OCI-LY7 (cell line): ENCODE data around the gene PCSK7. TPM values are rescaled to one million over a fixed set of nuclear protein-coding genes. Genes with fewer than 3 reads are reported as not detected.

ENCODE experiments used
- Bru-seq: library from RNA; stranded (reverse); fragments of 400-500 nt; gene quantifications from one replicate; lab custom pipeline; 2021; lab: Mats Ljungman, UMichigan
- BruChase-seq, 2 experiments: library from RNA; stranded (reverse); fragments of 400-500 nt; gene quantifications; one replicate each; lab custom pipeline; 2021; lab: Mats Ljungman, UMichigan
- BruUV-seq: library from RNA; stranded (reverse); fragments of 400-500 nt; replicated peaks from 2 replicates; lab custom pipeline; 2021; lab: Mats Ljungman, UMichigan
- CTCF ChIA-PET: fragments of 300-600 bp; sonication (Branson Sonifier 250); formaldehyde crosslinking; loops from one replicate; lab custom pipeline; 2022; ENCODE audit warnings: antibody characterized with exemption; ENCODE audit not compliant: unreplicated experiment; lab: Charles Lee
- POLR2A ChIA-PET: fragments of 300-600 bp; sonication (Branson Sonifier 250); formaldehyde crosslinking; loops from one replicate; lab custom pipeline; 2022; ENCODE audit warnings: antibody characterized with exemption; lab: Charles Lee
- DNase-seq: peaks from one replicate; pipeline ENCODE4 v3.0.0-alpha.2; 2015; ENCODE audit warnings: low spot score
- H2AFZ ChIP-seq: fragments of 200-600 bp; sonication (generic), shearing (Covaris generic); 2 replicates; pipeline ENCODE4 v1.6.1; 2014; ENCODE audit warnings: mild to moderate bottlenecking, antibody characterized with exemption, low read length, moderate library complexity
- H3K27ac ChIP-seq: fragments of 200-600 bp; sonication (generic); 2 replicates; pipeline ENCODE4 v1.5.1; 2014; ENCODE audit warnings: mixed run types, low read depth, mild to moderate bottlenecking, moderate library complexity, low read length, inconsistent platforms; ENCODE audit not compliant: poor library complexity, severe bottlenecking
- H3K36me3 ChIP-seq: fragments of 200-600 bp; sonication (generic); 2 replicates; pipeline ENCODE4 v1.6.1; 2014; ENCODE audit warnings: mild to moderate bottlenecking, antibody characterized with exemption, low read length, moderate library complexity, mixed read lengths; ENCODE audit not compliant: insufficient read depth
- H3K4me1 ChIP-seq: fragments of 200-600 bp; sonication (generic); 2 replicates; pipeline ENCODE4 v1.5.1; 2014; ENCODE audit warnings: mild to moderate bottlenecking, low read length; ENCODE audit not compliant: insufficient read depth, poor library complexity, severe bottlenecking
- H3K4me2 ChIP-seq: fragments of 200-600 bp; sonication (generic); 2 replicates; pipeline ENCODE4 v1.6.1; 2014; ENCODE audit warnings: mild to moderate bottlenecking, low read length
- H3K4me3 ChIP-seq: fragments of 200-600 bp; sonication (generic); 2 replicates; pipeline ENCODE4 v1.5.1; 2014; ENCODE audit warnings: mild to moderate bottlenecking, low read depth, low read length; ENCODE audit not compliant: poor library complexity, severe bottlenecking
- H3K79me2 ChIP-seq: fragments of 200-600 bp; sonication (generic); 2 replicates; pipeline ENCODE4 v1.6.1; 2016; ENCODE audit warnings: low read depth, mild to moderate bottlenecking, low read length, moderate library complexity, mixed read lengths; ENCODE audit not compliant: insufficient read depth
- H3K9me2 ChIP-seq: fragments of 200-600 bp; sonication (generic); 2 replicates; pipeline ENCODE4 v1.6.1; 2016; ENCODE audit warnings: mild to moderate bottlenecking, low read length, mixed read lengths; ENCODE audit not compliant: insufficient read depth
- H3K9me3 ChIP-seq: fragments of 200-600 bp; sonication (generic); 2 replicates; pipeline ENCODE4 v1.6.1; 2014; ENCODE audit warnings: mild to moderate bottlenecking, mixed run types, low read length, mixed read lengths
- H4K20me1 ChIP-seq: fragments of 200-600 bp; sonication (generic); 2 replicates; pipeline ENCODE4 v1.6.1; 2014; ENCODE audit warnings: mild to moderate bottlenecking, antibody characterized with exemption, low read length, moderate library complexity, mixed read lengths; ENCODE audit not compliant: insufficient read depth
- CTCF ChIP-seq: fragments of 200-600 bp; sonication (generic); conservative IDR thresholded peaks from 2 replicates; pipeline ENCODE4 v1.5.1; 2014; ENCODE audit warnings: mild to moderate bottlenecking, antibody characterized with exemption, low read length, moderate library complexity, mixed read lengths
- EZH2phosphoT487 ChIP-seq: fragments of 200-600 bp; sonication (generic); IDR thresholded peaks from 2 replicates; pipeline ENCODE4 v1.6.1; 2018; ENCODE audit warnings: low read depth, borderline replicate concordance, mild to moderate bottlenecking, mixed run types, antibody characterized with exemption, low read length, moderate library complexity, mixed read lengths
- intact Hi-C: fragments of 100-400 bp; cut with micrococcal nuclease; formaldehyde crosslinking; loops from one replicate; pipeline ENCODE4 v1.10.0; 2022; ENCODE audit not compliant: unreplicated experiment
- long read RNA-seq: library from polyadenylated mRNA; stranded (forward); transcript quantifications from one replicate; pipeline ENCODE4 v2.0.0, GENCODE V29; 2022
- total RNA-seq, 2 experiments: library from RNA; depleted of rRNA in 1 of 2; stranded (reverse); fragments of >200 nt in 1 of 2; shearing (Covaris generic) in 1 of 2; gene quantifications; 2 replicates each; pipeline ENCODE4 v1.2.3, GENCODE V29; 2014 to 2022

The PCSK7 gene
- total RNA-seq (2014; rRNA removed; shearing (Covaris generic)) (44.1 and 45.4 TPM in 2 replicates), total RNA-seq (2022) (91.2 and 104 TPM in 2 replicates), Bru-seq, nascent RNA (percentile 79 among the genes with signal in this experiment), BruChase-seq, experiment 1, labeled RNA remaining after a 6-hour chase (percentile 89 among the genes with signal in this experiment), BruChase-seq, experiment 2, labeled RNA remaining after a 2-hour chase (percentile 87 among the genes with signal in this experiment)
- long read RNA-seq, full-length matches to known transcripts, result 29 of 89 reads
- long read RNA-seq, partial matches to known transcripts, result 19 of 89 reads
- long read RNA-seq, other reads (novel, unspliced or antisense), result 41 of 89 reads

- intact Hi-C loops, result loop anchor here (1.0 to 5.0 kb wide), 5 partner anchors 53 to 459 kb away; partner anchors contain the start of genes BUD13, CEP164, PAFAH1B2 and SIDT2
- Histone ChIP-seq H3K9me3 (no peaks in the 10 kb centered on the region), H2AFZ (peak within 1 kb of the TSS; percentile 100), H3K9me2 (no peaks in the 10 kb centered on the region), H3K4me2 (peak within 1 kb of the TSS; percentile 96), H3K79me2 (peaks cover 37% of the 10 kb centered on the region), H3K27ac (peak within 1 kb of the TSS; percentile 84), H3K4me3 (peak within 1 kb of the TSS; percentile 99), H4K20me1 (no peaks in the 10 kb centered on the region), H3K36me3 (peaks cover 33% of the 10 kb centered on the region), H3K4me1 (peaks cover 37% of the 10 kb centered on the region)
- BruUV-seq, result no TSS peak
- ChIA-PET CTCF (no interaction called here), POLR2A (interaction anchor here (1.0 to 3.3 kb wide), 5 partner anchors 10 to 444 kb away, joined by 3 to 30 read pairs (median 8); partner anchors contain the start of genes PAFAH1B2, SIDT2 and ZPR1)
- DNase-seq, result no peak
- TF ChIP-seq CTCF (no peak), EZH2phosphoT487 (no peak)
Measured at GRCh38 chr11:117231842-117232091, at the start of gene PCSK7. TSS of gene PCSK7 (minus strand) at chr11:117232073. CDS start at chr11:117229844, 2,229 bp downstream.

- no peaks in the 10 kb centered on the region for H4K20me1 ChIP-seq
- H3K79me2 ChIP-seq, result no peaks in the 10 kb centered on the region
- peaks cover 51% of the 10 kb centered on the region for H3K36me3 ChIP-seq
- H3K4me1 ChIP-seq, result no peaks in the 10 kb centered on the region
- intact Hi-C loops, result no loop called here
- H3K9me2 ChIP-seq, result no peaks in the 10 kb centered on the region
- DNase-seq, result no peak
- no peak overlapping the region for H3K4me2 ChIP-seq
- no peaks in the 10 kb centered on the region for H3K9me3 ChIP-seq
- TF ChIP-seq EZH2phosphoT487 (no peak), CTCF (no peak)
- no peak overlapping the region for H2AFZ ChIP-seq
- no peak overlapping the region for H3K4me3 ChIP-seq
- H3K27ac ChIP-seq, result no peak overlapping the region
- BruUV-seq, result no TSS peak
- ChIA-PET CTCF (no interaction called here), POLR2A (no interaction called here)
Measured at GRCh38 chr11:117281159-117281558, 49.3 kb upstream of the PCSK7 start.
